ENCODE results near the gene RNF112. TPM values are rescaled to one million over a fixed set of nuclear protein-coding genes. Genes with fewer than 3 reads are reported as not detected.
A peak's percentile ranks its signal among the peaks of the same experiment; 100 is the strongest.
"Not testable (repeated sequence)": the region's sequence is repeated elsewhere in the genome, so short reads cannot be mapped to it uniquely, and the experiment has no call there.

Gene RNF112
- total RNA-seq, 2 experiments from 2014 or later, result 0.14 to 0.20 TPM

DNA sequence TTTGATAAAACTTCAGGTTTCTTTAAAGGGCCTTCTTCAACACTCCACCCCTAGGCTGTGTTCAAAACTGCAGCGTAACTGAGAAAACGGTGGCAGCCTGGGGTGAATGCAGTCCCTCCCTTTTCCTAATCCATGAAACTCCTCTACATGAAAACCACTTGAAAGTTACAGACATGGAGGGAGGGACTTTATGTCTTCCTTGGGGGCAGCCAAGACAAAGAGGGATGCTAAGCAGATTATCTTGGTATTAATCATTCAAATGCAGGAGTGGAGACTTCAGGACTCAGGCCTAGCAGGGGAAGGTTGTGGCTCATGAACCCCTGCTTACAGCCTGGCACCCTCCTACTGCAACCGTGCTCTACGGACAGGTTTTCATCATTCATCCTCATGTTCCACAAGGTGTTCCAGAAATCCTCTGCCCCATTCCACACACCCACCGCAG lies 46.8 kb downstream of the RNF112 start:
- H3K4me3 Mint-ChIP-seq, result no peak overlapping the region
- H3K27me3 Mint-ChIP-seq, result peaks cover 26% of the 10 kb centered on the region
- H3K4me1 Mint-ChIP-seq, result peaks cover 5% of the 10 kb centered on the region
- no peaks in the 10 kb centered on the region for H3K36me3 Mint-ChIP-seq
- ATAC-seq (no peak), DNase-seq (no peak)
- H3K9me3 Mint-ChIP-seq (ENCODE audit: low read depth), result no peaks in the 10 kb centered on the region
- H3K27ac Mint-ChIP-seq, result no peak overlapping the region
- CTCF ChIA-PET, result interaction anchor here (3.5 to 4.8 kb wide), 2 partner anchors 11 to 95 kb away, joined by 20 to 21 read pairs; partner anchors contain the start of gene B9D1

- Mint-ChIP-seq H3K4me1 (peaks cover 12% of the 10 kb centered on the region), H3K27me3 (peaks cover 24% of the 10 kb centered on the region)
- CTCF ChIA-PET, result interaction anchor here (1.0 to 4.8 kb wide), 2 partner anchors 9 to 12 kb away, joined by 3 to 21 read pairs; no protein-coding TSS in a partner anchor
- H3K4me3 Mint-ChIP-seq; H3K27ac Mint-ChIP-seq; H3K9me3 Mint-ChIP-seq (ENCODE audit: low read depth); H3K36me3 Mint-ChIP-seq; DNase-seq; ATAC-seq: not testable (repeated sequence)
These were observed 47.4 kb downstream of the RNF112 start for GRCh38 chr17:19458481-19458880.

DNA sequence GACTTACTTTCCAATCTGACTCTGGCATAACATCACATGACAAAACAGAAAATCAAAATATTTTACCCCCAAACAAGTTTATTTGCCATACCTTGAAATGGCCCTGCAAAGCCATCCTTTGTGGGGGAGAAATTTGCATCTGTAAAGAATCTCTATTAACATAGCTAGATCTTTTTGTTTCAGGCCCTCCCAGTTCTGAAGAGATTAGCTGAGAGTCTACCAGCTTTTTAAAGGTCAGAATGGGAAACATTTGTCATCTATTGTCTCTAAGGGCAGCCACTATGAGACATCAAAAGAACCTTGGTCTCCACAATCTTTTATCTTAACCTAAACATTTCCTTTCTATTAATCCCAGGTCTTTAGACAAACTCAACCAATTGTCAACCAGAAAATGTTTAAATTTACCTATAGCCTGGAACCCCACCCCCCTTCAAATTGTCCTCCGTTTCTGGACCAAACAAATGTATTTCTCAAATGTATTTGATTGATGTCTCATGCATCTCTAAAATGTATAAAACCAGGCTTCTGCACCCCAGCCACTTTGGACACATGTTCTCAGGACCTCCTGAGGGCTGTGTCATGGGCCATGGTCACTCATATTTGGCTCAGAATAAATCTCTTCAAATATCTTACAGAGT lies 48.1 kb downstream of the RNF112 start:
- peaks cover 18% of the 10 kb centered on the region for H3K27me3 Mint-ChIP-seq
- CTCF ChIA-PET, result interaction anchor here (1.0 to 4.8 kb wide), 2 partner anchors 10 to 12 kb away, joined by 3 to 21 read pairs; no protein-coding TSS in a partner anchor

DNA sequence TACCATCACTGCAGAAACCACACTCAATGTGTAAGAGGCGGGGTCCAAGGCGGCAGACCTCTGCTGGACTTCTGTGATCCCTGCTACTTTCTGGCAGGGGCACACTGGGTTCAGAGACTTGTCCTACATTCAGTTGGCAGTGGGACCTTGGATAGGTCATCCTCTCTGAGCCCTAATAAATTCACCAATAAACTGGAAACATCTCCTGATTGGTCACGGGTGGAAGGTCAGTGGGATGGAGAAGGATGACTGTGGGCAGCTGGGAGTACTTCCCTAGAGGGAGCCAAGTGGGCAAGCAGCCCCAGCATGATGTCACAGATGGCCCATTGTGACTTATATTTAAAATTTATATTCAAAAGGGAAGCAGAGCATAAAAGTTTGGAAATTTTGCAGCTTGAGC lies 49.7 kb downstream of the RNF112 start:
- Mint-ChIP-seq H3K9me3 (ENCODE audit: low read depth) (no peaks in the 10 kb centered on the region), H3K27me3 (peaks cover 5% of the 10 kb centered on the region), H3K4me3 (no peak overlapping the region), H3K4me1 (peaks cover 22% of the 10 kb centered on the region), H3K36me3 (no peaks in the 10 kb centered on the region), H3K27ac (no peak overlapping the region)
- DNase-seq (no peak), ATAC-seq (no peak)
- CTCF ChIA-PET, result interaction anchor here (1.3 to 2.0 kb wide), 2 partner anchors 14 to 98 kb away, joined by 5 to 7 read pairs; partner anchors contain the start of gene B9D1

More for the DNA sequence above, 48.1 kb downstream of the RNF112 start:
- not testable (repeated sequence) for DNase-seq; H3K27ac Mint-ChIP-seq; H3K9me3 Mint-ChIP-seq (ENCODE audit: low read depth); H3K4me3 Mint-ChIP-seq; ATAC-seq; H3K36me3 Mint-ChIP-seq
- peaks cover 16% of the 10 kb centered on the region for H3K4me1 Mint-ChIP-seq

DNA sequence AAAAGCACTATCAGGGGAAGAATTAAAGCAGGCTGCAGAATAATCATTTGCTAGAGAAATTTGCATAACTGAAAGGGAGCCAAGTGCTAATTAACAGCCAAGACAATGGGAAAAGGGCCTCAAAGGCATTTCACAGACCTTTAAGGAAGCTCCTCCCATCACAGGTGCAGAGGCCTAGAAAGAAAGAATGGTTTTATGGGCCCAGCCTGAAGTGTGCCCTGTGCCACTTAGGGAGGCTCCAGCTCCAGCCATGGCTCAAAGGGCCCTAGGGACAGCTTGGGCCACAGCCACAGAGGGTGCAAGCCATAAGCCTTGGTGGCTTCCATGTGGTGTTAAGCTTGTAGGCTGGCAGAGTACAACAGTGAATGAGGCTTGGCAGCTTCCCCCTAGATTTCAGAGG lies 50.1 kb downstream of the RNF112 start:
- H3K4me1 Mint-ChIP-seq, result peaks cover 22% of the 10 kb centered on the region
- CTCF ChIA-PET, result interaction anchor here (1.3 to 2.0 kb wide), 2 partner anchors 14 to 98 kb away, joined by 5 to 7 read pairs; partner anchors contain the start of gene B9D1
- H3K4me3 Mint-ChIP-seq, result no peak overlapping the region
- no peak overlapping the region for H3K27ac Mint-ChIP-seq
- no peaks in the 10 kb centered on the region for H3K36me3 Mint-ChIP-seq
- no peaks in the 10 kb centered on the region for H3K9me3 Mint-ChIP-seq (ENCODE audit: low read depth)
- ATAC-seq (no peak), DNase-seq (no peak)
- peaks cover under 1% of the 10 kb centered on the region for H3K27me3 Mint-ChIP-seq

DNA sequence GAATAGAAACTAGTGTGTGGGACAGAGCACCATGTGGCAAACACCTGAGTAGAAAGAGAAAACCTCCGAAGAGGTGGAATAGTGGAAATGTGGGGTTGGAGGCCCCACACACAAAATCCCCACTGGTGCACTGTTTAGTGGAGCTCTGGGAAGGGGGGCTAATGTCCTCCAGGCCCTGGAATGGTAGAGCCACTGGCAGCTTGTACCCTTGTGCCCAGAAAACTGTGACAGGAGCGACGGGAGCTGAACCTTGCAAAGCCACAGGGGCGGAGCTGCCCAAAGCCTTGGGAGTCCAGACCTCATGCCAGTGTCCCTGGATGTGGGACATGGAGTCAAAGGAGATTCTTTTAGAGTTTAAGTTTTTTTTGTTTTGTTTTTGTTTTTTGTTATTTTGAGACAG lies 50.6 kb downstream of the RNF112 start:
- H3K9me3 Mint-ChIP-seq (ENCODE audit: low read depth), result no peaks in the 10 kb centered on the region
- no peak overlapping the region for H3K4me3 Mint-ChIP-seq
- no peak overlapping the region for H3K27ac Mint-ChIP-seq
- DNase-seq (no peak), ATAC-seq (no peak)
- CTCF ChIA-PET, result interaction anchor here (1.3 to 2.0 kb wide), 2 partner anchors 15 to 99 kb away, joined by 5 to 7 read pairs; partner anchors contain the start of gene B9D1
- no peaks in the 10 kb centered on the region for H3K27me3 Mint-ChIP-seq
- no peaks in the 10 kb centered on the region for H3K36me3 Mint-ChIP-seq
- H3K4me1 Mint-ChIP-seq, result peaks cover 22% of the 10 kb centered on the region

GRCh38 chr17:19462456-19463035 lies 51.5 kb downstream of the RNF112 start:
- not testable (repeated sequence) for H3K4me3 Mint-ChIP-seq; H3K27me3 Mint-ChIP-seq; ATAC-seq; H3K9me3 Mint-ChIP-seq (ENCODE audit: low read depth); H3K36me3 Mint-ChIP-seq; DNase-seq
- Mint-ChIP-seq H3K4me1 (peaks cover 22% of the 10 kb centered on the region), H3K27ac (peak overlapping the region; percentile 77)
- CTCF ChIA-PET, result interaction anchor here (0.9 to 2.0 kb wide), 5 partner anchors 11 to 100 kb away, joined by 3 to 7 read pairs (median 3); partner anchors contain the start of gene B9D1

DNA sequence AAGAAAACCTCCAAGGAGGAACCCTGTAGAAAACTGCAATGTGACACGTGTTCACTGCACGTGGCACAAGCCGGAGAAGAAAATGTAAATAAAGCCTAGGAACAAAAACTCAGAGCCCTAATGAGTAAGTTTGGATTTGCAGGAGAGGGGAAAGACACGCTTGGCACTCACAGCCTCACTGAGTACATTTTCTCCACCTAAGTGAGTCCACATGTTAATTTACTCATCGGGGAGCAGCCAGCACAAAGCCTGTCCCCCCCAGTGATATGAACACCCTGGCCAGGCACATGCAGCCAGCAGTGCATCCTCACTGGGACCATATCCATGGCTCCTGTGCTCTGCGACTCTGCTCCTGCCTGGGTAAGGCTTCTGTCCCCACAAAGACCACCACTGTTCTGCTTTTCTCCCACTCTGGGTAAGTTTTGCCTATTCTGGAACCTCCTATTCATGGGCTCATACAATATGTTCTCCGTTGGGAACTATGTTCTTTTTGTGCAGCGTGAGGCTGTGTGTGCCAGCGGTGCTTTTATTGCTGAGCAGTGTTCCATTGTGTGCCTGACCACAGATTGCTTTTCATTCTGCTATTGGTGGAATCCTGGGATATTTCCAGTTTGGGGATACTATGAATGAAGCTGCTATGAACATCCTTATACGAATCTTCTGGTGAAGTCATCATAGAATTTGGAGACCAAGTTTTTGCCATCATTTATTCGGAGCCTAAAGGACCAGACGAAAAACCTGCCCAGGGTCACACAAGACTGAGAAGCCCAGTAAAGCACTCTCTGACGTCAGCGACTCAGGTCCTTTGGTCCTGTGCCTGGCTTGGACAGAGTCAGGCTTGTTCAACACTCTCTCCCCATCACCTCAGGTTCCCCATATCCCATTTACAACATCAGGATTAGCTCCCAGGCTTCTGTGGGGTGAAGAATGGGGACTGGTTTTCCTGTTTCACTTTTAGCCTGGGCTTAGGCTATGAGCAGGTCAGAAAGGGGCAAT lies 53.3 kb downstream of the RNF112 start:
- no peak for ATAC-seq
- Mint-ChIP-seq H3K36me3 (no peaks in the 10 kb centered on the region), H3K9me3 (ENCODE audit: low read depth) (no peaks in the 10 kb centered on the region), H3K27me3 (no peaks in the 10 kb centered on the region), H3K27ac (no peak overlapping the region), H3K4me3 (no peak overlapping the region), H3K4me1 (peaks cover 22% of the 10 kb centered on the region)
- no peak for DNase-seq
- CTCF ChIA-PET, result interaction anchor here (0.6 kb wide), 1 partner anchor 305 kb away, joined by 3 read pairs; no protein-coding TSS in a partner anchor

Other genes with a start within 250 kb of the RNF112 start
- 10 to 100 TPM in 1 of 2 experiments, 1 to 10 TPM in 1; 2.9 to 15.3 TPM for gene EPN2, start 173.9 kb upstream of the RNF112 start, total RNA-seq
- gene B9D1, start 48.5 kb upstream of the RNF112 start, total RNA-seq, result 1 to 10 TPM; 1.1 to 2.6 TPM
- gene MAPK7, start 32.7 kb upstream of the RNF112 start, total RNA-seq, result 10 to 100 TPM; 16.9 to 27.8 TPM
- not detected for gene MFAP4, start 24.0 kb upstream of the RNF112 start, total RNA-seq
- under 1 TPM in 1 of 2 experiments, not detected in 1; 0.19 TPM for gene SLC47A1, start 122.6 kb downstream of the RNF112 start, total RNA-seq
- 10 to 100 TPM; 29.9 to 30.5 TPM for gene ALDH3A2, start 237.5 kb downstream of the RNF112 start, total RNA-seq

Measured in activated CD8-positive, alpha-beta memory T cell treated with anti-CD3 and anti-CD28 coated beads, Interleukin-2, amount 10 ng/mL, durations not matched to agents 7 days and 5 days (primary cell).